H1 (cell line): ENCODE measurements around the gene FAM204A.

Experiments
- CTCF ChIP-seq, 3 experiments: IDR thresholded peaks; 1 replicate in 2 of 3; 2 replicates in 1 of 3; pipeline versions ENCODE4 v1.5.1 to v1.6.1; 2011; ENCODE audit warnings: low read length in 3 of 3, mild to moderate bottlenecking in 3 of 3, inconsistent platforms in 2 of 3, low read depth in 1 of 3, moderate library complexity in 1 of 3; ENCODE audit not compliant: insufficient read depth in 1 of 3; ENCODE audit errors: control extremely low read depth in 1 of 3
- EP300 ChIP-seq, 2 experiments: IDR thresholded peaks; 1 replicate in 1 of 2; 2 replicates in 1 of 2; pipeline ENCODE4 v1.6.1; 2011 to 2012; ENCODE audit warnings: low read depth in 2 of 2, low read length in 2 of 2, mild to moderate bottlenecking in 2 of 2, borderline replicate concordance in 1 of 2, inconsistent platforms in 1 of 2, moderate library complexity in 1 of 2
- JUN ChIP-seq: IDR thresholded peaks from 2 replicates; pipeline ENCODE4 v1.6.1; 2011; ENCODE audit warnings: low read depth, mild to moderate bottlenecking, improper control_type of control experiment, low read length
- JUND ChIP-seq: IDR thresholded peaks from 2 replicates; pipeline ENCODE4 v1.6.1; 2011; ENCODE audit warnings: mild to moderate bottlenecking, improper control_type of control experiment, low read length
- SAP30 ChIP-seq: fragments of 300-600 bp; sonication (generic); IDR thresholded peaks from 2 replicates; pipeline ENCODE4 v1.7.1; 2012; ENCODE audit warnings: low read length, moderate library complexity, mild to moderate bottlenecking, inconsistent platforms; ENCODE audit not compliant: insufficient read depth, insufficient replicate concordance
- SIN3A ChIP-seq, 2 experiments: IDR thresholded peaks in 1 of 2; conservative IDR thresholded peaks in 1 of 2; 2 replicates each; pipeline ENCODE4 v1.6.1; 2011 to 2012; ENCODE audit warnings: low read length in 2 of 2, improper control_type of control experiment in 1 of 2, low read depth in 1 of 2, mild to moderate bottlenecking in 1 of 2
- TAF1 ChIP-seq: IDR thresholded peaks from 2 replicates; pipeline ENCODE4 v1.6.1; 2011; ENCODE audit warnings: mild to moderate bottlenecking, low read depth, low read length
- TBP ChIP-seq: IDR thresholded peaks from 2 replicates; pipeline ENCODE4 v1.6.1; 2011; ENCODE audit warnings: low read depth, low read length, improper control_type of control experiment
- TCF12 ChIP-seq: IDR thresholded peaks from 2 replicates; pipeline ENCODE4 v1.6.1; 2011; ENCODE audit warnings: low read depth, mild to moderate bottlenecking, low read length
- ZNF274 ChIP-seq: IDR thresholded peaks from 2 replicates; pipeline ENCODE4 v1.7.0; 2012; ENCODE audit warnings: low read length, borderline replicate concordance; ENCODE audit errors: extremely low read depth

DNA sequence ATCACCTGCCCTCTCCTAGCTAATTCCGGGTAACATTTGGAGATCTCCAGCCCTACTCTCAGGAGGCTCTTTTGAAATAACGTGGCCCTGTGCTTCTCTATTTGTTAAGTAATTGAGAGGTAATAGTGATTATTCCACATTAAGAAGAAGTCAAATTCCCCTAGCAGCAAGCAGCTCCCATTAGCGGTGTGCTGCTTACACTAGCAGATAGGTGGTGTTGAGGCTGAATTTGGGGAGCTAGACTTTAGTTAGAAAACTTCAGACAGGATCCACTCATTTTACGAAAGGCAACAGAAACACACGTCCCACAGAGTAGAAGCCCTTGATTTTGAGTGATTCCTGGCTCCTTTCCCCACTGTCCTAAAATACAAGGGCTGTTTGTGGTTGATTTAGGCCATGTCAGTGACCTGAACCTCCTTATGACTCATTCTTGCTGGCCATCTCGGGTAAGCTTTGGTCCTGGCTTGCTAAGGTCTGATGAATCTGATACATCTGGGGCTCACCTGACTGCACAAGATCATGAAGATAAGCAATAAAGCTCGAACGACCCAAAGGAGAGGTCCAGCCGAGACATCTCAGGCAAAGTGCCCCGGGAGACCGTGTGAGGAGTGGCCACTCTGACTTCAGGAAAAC is 77.2 kb downstream of the FAM204A start:
- no peak for TF ChIP-seq TBP
- no peak for TF ChIP-seq TCF12
- no peak for TF ChIP-seq SIN3A (conservative IDR thresholded peaks at IDR 0.05 in 1 of 2, IDR thresholded peaks at IDR 0.05 in 1 of 2; ENCODE audit: low read depth in 1 of 2, low read length in 2 of 2)
- TF ChIP-seq EP300 (IDR thresholded peaks at IDR 0.05; ENCODE audit: borderline replicate concordance in 1 of 2, low read depth in 2 of 2, low read length in 2 of 2) = no peak
- TF ChIP-seq ZNF274 = no peak
- no peak for TF ChIP-seq SAP30
- no peak for TF ChIP-seq TAF1
- TF ChIP-seq CTCF (IDR thresholded peaks at IDR 0.05; ENCODE audit: control extremely low read depth in 1 of 3, insufficient read depth in 1 of 3, low read depth in 1 of 3, low read length in 3 of 3) = peak in 2 of 3 experiments; percentile 15 to 44; a peak in 2 of 4 replicates
- no peak for TF ChIP-seq JUN
- TF ChIP-seq JUND = no peak
